GM18499 (cell line): ENCODE data around the gene AQR.
"Not testable (repeated sequence)": the region's sequence is repeated elsewhere in the genome, so short reads cannot be mapped to it uniquely, and the experiment has no call there.

ENCODE experiments used
- ATAC-seq: cut with Tn5 transposase; IDR thresholded peaks from one replicate; pipeline ENCODE4 v1.9.1; 2021; ENCODE audit warnings: moderate number of reproducible peaks; ENCODE audit not compliant: insufficient read depth, unreplicated experiment

Gene AQR

DNA sequence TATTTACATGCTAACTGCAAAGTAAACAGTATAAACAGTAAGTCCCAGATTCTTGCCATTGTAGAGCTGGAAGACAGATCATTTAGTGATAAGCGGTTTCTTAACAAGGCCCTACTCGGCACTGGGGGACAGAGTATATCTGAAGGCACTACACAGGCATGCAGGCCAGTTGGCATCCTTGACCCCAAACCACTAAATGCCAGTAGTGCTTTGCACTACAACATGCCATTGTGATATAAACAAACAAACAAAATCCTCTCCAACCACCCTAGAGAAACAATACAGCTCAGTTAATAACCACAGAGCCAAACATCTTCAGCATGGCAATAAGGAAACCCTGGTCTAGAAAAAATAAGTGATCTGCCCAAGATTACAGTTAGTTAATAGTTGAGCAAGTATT is 5.3 kb downstream of the AQR start:
- ATAC-seq, result no peak

GRCh38 chr15:34953851-34954250 is 15.7 kb downstream of the AQR start:
- no peak for ATAC-seq

GRCh38 chr15:34952481-34952880 is 17.1 kb downstream of the AQR start:
- no peak for ATAC-seq

DNA sequence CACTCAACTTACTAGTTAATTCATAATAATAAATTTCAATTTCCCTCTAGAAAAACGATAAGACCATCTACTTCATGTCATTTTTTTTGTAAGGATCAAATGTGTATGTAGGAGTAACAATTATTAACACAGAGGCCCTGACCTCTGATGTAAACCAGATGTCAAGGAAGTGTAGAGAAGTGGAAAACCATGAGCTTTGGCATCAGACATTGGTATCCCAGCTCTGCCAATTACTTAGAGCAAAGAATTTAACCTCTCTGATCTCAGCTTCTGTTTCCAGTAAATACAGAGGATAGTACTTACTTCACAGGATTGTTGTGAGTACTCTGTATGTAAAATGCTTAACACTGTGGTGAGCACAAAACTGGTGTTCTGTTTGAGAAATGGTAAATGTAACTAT is 17.5 kb downstream of the AQR start:
- ATAC-seq, result no peak

DNA sequence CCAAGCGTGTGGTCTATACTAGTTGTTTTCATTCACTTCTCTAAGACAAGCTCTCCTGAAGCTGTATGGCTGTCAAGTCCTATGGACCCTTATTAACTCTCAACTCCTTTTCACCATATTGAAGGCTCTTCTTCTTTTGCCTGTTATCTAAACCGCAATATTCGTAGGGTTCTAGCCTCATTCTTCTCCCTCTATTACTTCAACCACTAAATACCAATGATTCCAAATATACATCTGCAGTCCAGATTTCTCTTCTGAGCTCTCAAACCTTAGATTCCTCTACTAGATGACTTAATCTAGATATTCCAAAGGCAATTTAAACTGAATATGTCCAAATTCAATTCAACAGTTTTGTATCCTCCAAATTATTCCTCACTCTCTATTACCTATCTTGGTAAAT is 24.6 kb downstream of the AQR start:
- ATAC-seq, result no peak

GRCh38 chr15:34943711-34944110 is 25.8 kb downstream of the AQR start:
- ATAC-seq, result no peak

GRCh38 chr15:34943264-34943663 is 26.3 kb downstream of the AQR start:
- not testable (repeated sequence) for ATAC-seq

DNA sequence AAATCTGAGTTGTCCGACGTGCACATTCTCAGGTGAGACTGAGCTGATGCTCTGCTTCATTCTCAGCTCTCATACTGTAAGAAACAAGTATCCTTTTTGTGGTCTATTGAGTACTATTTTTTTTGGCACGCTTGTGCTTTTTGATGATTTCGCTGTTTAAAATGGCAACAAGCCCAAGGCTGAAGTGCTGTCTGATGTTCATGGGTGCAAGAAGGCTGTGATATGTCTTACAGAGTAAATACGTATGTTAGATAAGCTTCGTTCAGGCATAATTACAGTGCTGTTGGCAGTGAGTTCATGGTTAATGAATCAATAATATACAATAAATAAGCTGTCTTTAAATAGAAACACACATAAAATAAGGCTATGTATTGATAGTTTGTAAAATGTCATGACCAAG is 27.2 kb downstream of the AQR start:
- ATAC-seq, result no peak

GRCh38 chr15:34941831-34942230 is 27.7 kb downstream of the AQR start:
- ATAC-seq, result no peak

DNA sequence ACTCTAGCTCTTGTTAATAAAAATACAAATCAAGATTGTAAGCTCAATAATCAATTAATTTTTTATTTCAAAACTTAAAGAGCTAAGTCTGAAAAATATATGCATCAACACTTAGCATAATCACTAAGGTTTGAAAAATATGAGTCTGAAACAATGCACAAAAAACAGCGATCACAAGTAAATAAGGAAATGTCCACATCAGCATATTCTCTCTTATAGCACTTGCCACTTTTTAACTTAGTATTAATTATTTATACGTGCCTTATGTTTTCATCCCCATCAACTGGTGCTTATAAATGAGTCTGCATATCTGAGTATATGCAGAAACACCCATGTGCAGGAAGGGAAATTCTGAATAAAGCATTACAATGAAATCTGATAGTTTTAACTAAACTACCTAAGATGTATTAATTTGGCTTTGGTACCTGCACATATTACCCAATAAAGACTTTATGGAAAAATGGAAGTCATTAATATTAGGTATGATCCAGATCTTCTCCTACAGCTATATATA is 28.3 kb downstream of the AQR start:
- ATAC-seq, result no peak

GRCh38 chr15:34933432-34933975 is 36.0 kb downstream of the AQR start:
- no peak for ATAC-seq

GRCh38 chr15:34928349-34928748 is 41.2 kb downstream of the AQR start:
- not testable (repeated sequence) for ATAC-seq

GRCh38 chr15:34927726-34928125 is 41.8 kb downstream of the AQR start:
- no peak for ATAC-seq

DNA sequence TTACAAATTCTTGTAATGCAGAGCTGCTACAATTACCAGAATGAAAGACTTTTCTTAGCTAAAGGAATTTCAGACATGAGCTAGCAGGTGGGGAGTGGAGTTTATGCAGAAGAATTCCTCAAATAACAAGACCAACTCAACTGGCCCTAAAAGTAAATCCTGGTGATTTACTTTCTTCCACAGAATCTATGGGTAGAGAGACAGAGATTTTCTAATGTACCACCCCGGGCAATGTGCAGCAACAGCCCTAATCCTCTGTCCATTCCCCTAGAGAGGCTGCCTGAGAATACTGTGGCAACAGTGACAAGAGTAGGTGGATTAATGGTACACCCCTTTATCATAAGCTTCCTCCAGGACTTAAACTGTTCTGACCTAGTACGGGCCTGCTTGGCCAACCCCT is 55.2 kb downstream of the AQR start:
- ATAC-seq, result no peak

DNA sequence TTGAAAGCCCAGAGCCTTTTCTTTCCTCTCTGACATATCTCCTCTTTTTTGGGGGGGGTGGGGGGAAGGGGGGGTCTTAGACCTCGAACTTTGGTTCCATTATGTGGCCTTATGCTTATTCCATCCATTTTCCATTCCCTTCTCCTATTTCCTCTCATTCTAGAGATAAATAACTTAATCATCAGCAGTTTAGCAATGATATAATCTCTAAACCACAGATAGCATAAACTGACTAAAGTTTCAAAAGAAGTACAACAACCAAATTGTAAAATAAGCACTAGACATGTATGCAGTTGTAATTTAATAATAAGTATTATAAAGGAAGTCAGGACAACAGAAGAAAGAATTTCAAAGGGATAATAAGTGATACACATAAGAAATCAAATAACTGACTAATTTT is 64.5 kb downstream of the AQR start:
- ATAC-seq, result no peak

- ATAC-seq, result no peak
These were observed 65.0 kb downstream of the AQR start for GRCh38 chr15:34904527-34904926.

DNA sequence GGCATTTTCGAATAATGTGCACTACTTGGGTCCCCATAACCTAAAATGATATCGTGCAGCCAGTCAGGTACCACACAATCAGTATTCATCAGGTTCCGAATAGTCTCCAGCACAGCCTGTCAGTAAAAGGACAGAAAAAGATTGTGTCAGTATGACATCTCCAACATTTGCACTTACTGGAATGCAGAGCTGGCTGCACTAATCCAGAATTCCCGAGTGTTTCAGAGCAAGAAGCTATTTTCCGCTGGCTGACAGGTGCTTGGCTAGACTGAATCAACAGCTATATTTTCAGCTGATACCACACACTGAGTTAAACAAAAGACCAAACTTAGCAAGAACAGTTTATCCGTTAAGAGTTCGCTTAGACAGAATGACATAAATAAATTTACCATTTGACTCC is 68.8 kb downstream of the AQR start:
- no peak for ATAC-seq

- ATAC-seq, result no peak
These were observed 73.4 kb downstream of the AQR start for GRCh38 chr15:34896183-34896582.

DNA sequence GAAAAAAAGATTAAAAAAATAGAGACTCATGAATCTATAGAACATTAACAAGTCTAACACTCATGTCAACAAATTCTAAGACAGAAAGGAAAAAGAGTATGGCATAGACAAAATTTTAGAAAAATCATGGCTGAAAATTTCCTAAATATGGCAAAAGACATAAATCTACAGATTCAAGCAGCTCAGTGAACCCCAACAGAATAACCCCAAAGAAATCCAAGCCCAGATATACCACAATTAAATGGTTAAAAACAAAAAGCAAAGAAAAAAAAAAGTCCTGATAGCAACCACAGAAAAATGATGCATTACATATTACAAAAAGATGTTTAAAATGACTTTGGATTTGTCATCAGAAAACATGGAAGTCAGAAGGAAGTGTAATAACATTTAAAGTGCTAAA is 75.6 kb downstream of the AQR start:
- ATAC-seq, result no peak

DNA sequence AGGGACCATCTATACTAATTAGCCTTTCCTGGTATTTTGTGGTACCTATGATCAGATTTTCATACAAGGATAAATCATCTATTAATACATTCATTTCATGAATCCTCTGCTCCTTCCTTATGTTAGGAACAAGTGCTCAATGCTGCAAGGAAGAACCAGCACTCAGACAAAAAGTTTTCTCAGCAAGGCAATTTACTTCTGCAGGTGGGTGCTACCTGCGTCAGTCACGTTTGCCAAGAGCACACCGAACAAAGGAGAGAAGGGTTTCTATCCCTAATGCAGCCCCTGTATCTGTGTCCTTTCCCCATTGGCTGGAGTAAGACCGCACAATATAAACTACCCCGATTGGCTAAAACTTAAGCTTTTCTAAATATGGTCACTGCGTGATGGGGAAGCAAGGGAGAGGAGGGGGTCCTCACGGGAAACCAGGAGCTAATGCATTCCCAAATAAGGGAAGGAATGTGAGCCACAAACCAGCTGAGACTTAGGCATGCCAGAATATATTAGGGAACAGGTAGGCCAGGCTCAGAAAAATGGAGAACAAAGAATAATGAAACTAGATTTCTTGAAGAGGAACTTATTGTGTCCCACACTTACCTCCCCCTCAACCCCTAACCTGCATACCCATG is 76.5 kb downstream of the AQR start:
- no peak for ATAC-seq

DNA sequence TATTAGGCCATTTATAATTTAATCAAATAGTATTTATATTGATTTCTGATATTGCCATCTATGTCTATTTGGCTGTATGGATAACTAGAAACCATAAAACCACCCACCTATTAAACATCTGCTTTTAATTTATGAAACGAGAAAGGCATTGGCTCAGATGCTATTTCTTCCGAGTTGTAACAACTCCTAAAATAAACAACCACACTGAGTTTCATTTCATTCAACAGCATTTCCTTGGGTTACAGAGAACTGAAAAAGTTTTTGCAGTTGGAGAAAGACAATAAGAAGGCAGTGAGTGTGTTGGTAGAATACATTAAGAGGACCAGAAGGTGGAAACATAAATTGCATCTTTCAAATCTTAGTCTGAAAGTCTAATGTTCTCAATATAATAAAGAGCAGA is 79.1 kb downstream of the AQR start:
- no peak for ATAC-seq

GRCh38 chr15:34889476-34889875 is 80.1 kb downstream of the AQR start:
- ATAC-seq, result no peak
